ENCODE data around the gene COL6A2.
"Not testable (repeated sequence)": the region's sequence is repeated elsewhere in the genome, so short reads cannot be mapped to it uniquely, and the experiment has no call there.

COL6A2 gene

DNA sequence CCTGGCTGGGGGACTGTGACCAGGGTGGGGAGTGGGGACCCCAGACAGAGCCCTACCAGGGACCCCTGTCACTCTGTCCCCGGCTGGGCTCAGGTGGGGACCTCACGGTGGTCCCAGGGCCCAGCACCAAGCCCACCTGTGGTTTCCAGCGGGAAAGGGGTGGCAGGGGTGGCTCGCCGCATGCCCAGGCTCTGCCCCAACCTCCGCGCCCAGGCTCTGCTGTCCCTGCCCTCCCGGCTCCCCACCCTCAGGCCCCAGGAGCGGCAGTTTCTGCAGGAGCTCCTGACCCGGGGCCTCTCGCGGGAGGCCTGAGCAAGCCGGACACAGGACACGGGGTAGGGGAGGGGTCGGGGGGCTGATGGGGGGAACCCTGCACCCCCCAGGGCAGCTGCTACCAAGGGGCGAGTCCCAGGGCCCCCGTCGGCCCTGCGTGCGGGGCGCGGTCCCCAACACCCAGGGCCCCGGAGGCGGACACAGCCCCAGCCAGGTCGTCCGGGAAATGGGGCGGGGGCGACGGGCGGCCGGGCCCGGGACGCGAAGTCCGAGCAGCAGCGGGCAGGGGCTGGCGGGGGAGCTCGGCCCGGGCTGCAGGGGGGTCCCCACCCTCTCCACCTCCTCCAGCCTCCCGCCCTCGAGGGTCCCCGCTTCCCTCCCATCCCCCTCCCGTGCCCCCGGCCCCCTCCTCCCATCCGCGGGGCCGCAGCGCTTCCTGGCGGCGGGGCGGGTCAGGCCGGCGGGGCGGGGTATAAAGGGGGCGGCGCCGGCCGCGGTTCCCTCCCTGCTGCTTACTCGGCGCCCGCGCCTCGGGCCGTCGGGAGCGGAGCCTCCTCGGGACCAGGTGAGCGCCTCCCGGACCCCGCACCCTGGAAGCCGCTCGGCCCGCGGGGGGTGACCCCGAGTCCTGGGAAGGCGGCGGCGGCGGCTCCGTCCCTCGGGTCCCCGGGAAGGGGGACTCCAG lies at the start of gene COL6A2:
Gene COL6A2, plus strand, starts transcription at position 777 of the 958 bp plus-strand sequence.
- peak; percentile 81 for DNase-seq (ENCODE audit: low spot score)

DNA sequence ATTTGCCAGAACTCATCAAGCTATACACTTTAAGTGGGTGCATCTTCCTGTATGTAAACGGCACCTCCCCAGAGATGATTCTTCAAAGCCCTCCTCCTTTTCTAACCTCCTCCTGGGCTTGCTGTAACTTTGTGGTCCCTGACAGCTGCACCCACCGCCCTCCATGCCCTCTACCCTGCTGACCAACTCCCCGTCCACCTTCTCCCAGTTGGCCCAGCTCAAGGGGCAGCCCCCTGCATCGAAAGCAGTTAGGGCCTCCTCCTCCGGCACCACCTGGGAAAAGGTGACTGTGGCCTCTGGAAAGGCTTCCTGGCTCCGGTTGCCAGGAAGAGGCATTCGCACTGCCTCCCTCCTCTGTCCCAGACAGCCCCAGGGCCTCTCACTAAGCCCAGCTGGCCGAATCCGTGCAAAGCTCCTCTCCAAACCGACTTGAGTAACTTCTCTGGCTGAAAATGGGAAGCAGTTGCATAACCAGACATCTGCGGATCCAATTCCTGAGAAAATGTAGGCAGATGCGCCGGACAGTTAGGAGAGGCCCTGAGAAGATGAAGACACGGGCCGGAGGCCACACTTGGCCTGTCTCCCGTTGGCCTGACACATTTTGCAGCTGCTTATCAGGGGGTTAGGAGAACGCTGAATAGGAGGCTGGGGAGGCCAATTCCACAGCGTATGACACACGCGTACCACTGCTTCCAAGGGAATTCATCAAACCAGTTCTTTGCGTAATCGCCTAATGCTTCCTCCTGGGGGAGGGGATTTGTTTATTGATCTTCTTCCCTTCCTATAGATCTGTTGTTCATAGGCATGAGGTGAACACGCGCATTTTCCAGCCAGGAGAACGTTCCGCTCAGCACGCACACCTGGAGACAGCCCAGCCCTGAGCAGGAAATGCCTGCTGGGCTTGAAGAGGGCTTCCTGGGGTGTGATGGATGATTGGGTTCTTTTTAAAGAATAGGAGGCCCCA lies 48.7 kb upstream of the COL6A2 start:
- DNase-seq (ENCODE audit: low spot score): no peak

DNA sequence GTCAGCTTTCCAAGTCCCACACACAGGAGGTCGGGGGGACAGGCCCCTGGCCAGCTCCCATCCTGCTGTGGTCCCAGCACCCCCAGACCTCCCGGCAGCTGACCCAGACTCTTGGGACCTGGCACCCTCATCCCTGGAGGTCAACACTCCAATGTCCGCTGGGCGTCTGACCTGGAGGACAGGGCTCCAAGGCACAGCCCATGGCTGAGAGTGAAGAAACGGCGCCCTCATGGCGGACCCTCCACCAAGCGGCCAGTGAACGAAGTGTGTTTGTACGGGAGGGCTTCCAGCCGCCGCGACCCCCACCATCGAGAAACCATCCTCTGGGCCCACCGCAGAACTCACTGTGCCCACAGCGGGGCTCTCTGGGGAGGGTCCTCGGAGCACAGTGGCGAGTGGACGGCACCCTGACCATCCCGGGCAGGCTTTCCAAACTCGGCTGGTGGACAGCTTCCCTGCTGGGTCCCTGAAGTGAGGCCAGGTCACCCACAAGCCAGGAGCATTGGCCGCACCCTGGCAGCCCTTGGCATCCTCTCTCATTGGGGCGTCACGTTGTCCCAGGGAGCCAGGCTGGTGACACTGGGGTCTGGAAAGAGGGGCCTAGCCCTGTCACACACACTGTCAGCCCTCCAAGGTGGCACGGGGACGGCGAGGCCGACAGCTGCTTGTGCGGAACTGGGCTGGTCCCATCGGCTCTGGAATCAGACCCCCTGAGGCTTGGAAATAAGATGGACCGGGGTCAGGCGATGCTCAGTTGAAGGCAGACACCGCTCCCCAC lies 47.8 kb upstream of the COL6A2 start:
- DNase-seq (ENCODE audit: low spot score): no peak

DNA sequence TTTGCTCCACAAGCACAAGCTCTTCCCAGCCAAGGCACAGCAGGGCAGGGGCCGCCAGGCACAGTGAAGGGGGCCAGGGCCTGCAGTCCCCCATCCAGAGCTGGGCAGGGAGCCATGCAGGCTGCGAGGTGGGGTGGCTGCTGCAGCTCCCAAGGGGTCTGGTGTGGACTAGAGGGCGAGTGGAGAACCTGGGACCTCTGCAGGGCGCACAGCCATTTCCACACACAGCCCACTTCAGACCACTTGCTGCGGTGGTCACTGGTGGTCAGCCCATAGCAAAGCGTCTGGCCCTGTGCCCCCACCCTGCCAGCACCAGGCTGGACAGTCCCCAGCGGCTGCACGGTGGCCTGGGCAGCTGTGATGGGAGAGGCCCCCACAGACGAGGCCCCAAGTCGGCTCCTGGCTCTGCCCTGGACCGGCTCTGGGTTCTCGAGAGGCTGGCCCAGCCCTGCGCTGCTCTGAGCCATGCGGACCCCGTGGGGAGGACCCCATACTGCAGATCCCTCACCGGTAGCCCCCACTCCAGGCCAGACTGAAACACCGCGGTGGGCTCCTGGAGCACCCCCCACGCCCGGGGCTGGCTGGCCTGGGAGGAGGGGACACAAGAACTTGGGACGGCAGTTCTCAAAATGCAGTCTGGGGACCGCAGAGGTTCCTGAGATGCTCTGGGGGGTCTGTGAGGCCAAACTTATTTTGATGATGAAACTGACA lies 47.1 kb upstream of the COL6A2 start:
- no peak for DNase-seq (ENCODE audit: low spot score)

DNA sequence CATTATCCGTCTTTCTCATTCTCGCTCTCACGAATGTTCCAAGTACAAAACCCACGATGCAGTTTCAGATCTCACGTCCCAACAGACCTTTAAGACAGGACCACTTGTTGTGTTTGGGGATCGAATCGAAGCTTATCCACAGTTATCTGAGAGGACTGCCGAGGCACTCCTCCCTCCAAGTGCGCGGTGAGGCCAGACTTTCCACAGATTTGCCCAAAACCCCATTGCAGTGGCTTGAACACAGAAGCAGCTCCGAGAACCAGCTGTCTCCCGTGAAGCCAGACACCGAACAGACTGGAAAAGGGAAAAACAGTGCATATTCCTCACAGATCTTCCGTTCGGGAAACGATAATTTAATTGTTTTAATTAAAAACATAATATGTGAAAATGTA lies 46.5 kb upstream of the COL6A2 start:
- DNase-seq (ENCODE audit: low spot score): no peak

DNA sequence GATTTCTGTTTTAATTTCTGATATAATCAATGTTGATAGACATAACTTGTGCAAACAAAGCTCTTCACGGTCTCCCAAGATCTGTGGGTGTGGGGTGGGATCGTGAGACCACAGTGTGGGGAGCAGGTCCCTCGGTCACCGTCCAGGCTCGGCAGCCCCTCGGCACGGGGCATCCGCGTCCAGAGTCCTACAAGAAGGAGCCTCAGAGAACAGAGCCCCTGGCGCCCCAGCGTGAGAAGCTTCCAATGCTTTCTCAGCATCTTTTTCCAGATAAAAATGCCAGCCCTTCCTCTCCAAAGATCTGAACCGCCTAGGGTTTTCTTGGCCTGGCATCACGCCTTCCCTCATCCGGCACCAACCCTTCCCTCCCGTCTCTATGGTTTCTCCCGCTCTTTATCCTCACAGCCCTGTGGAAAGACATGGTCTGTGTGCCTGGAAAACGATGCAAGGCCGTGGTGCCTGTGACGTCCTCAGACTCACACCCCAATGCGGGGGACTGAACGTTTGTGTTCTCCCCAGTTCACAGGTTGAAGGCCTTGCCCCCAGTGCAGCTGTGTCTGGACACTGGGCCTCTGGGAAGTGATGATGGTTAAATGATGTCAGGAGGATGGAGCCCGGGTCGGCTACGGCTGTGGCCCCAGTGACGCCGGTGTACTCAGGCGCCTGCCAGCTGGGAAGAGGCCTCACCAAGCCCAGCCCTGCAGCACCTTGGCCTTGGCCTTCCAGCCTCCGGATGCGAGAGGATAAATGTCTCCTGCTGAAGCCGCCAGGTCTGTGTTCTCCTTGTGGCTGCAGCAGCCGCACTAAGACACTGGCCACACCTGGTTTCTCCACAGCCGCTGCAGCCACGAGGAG lies 45.9 kb upstream of the COL6A2 start:
- DNase-seq (ENCODE audit: low spot score): no peak

DNA sequence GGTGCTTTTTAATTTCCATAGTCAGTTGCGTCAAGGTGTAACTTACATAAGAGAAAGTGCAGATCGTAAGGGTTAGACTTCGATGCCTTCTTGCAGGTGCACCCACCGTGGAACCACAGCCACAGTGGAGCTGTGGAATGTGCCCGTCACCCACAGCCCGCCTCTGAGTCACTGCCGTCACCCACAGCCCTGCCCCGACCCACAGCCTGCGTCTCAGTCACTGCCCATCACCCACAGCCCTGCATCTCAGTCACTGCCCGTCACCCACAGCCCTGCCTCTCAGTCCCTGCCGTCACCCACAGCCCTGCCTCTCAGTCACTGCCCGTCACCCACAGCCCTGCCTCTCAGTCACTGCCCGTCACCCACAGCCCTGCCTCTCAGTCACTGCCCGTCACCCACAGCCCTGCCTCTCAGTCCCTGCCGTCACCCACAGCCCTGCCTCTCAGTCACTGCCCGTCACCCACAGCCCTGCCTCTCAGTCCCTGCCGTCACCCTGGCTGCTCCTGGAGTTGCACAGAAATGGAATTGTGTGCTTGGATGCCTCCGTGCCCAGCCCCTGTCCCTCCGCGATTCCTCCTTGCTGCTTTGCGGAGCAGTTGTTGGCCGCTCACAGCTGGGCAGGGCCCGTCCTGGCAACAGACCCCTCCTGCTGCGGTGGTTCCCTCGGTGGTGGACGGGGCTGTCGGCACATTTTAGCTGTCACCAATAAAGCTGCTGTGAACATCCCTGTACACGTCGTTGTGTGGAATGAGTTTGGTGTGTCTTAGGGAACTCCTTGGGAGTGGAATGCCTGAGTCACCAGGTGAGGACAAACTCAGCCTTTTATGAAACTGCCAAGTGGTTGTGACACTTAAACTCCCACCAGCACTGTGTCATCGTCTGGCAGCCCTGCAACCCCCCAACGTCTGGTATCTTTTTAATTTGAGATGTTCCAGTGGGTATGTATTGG lies 44.9 kb upstream of the COL6A2 start:
- DNase-seq (ENCODE audit: low spot score): no peak

DNA sequence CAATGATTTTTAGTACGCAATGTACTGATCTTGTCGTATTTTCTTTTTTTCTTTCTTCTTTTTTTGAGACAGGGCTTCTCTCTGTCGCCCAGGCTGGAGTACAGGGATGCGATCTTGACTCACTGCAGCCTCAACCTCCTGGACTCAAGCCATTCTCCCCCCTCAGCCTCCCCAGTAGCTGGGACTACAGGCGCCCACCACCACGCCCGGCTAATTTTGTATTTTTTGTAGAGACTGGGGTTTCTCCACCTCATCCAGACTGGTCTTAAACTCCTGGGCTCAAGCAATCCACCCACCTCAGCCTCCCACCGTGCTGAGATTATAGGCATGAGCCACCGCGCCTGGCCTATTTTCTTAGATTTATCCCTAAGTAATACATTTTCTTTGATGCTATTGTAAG lies 43.9 kb upstream of the COL6A2 start:
- DNase-seq (ENCODE audit: low spot score): no peak

DNA sequence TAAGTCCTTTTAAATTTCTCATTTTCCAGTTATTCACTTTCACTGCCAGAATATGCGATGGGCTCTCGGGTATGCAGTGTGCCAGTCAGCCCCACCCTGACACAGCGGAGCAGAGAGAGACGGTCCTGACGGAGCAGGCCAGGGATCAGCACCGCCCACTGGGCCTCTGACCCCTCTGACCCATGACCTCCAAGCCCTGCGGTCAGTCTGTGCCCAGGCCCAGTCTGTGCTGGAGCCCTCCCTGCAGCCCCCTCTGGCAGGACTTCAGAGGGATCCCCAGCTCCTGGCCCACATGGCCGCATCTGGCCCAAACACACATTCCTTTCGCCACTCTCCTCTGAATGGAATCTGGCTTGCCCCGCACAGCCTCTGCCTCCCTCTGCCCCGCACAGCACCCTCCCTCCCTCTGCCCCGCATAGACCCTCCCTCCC lies 43.4 kb upstream of the COL6A2 start:
- DNase-seq (ENCODE audit: low spot score): no peak

DNA sequence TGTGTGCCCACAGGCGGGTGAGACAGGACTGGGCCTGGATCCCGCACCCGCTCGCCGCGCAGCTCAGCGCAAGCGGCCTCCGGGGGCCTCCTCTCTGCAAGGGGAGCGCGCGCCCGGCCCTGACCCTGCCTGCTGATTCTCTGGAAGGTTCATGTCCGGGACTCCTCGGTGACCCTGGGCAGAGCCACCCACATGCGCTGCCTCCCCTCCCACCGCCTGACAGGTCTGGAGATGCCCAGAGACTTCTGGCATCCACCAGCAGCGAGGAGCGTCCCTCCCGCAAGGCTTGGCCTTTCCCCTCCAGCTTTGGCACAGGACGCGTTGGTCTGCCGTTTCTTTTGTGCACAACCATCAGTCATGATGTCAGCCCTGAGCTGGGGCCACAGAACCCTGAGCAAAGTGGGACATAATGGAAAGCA lies 42.0 kb upstream of the COL6A2 start:
- no peak for DNase-seq (ENCODE audit: low spot score)

DNA sequence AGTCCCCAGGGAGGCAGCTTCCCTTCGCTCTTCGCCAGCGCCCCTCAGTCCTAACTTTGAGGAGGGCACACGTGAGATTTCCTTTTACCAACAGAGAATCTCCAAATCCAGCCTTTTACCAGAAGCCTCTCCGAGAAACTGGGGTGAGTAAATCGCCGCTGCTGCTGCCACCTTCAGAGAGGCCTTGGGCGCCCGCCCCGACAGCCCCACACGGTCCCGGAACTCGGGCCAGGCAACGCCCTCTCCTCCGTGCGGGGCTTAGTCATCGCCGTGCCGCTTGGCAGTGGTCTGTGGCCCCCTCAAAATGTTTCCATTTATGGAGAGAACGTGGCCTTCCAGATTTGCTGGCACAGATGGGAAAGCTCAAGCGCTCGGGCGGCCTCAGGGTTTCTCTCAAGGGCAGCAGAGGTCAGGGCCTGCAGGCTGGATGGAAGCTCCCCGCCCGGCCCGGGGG lies 41.4 kb upstream of the COL6A2 start:
- no peak for DNase-seq (ENCODE audit: low spot score)

DNA sequence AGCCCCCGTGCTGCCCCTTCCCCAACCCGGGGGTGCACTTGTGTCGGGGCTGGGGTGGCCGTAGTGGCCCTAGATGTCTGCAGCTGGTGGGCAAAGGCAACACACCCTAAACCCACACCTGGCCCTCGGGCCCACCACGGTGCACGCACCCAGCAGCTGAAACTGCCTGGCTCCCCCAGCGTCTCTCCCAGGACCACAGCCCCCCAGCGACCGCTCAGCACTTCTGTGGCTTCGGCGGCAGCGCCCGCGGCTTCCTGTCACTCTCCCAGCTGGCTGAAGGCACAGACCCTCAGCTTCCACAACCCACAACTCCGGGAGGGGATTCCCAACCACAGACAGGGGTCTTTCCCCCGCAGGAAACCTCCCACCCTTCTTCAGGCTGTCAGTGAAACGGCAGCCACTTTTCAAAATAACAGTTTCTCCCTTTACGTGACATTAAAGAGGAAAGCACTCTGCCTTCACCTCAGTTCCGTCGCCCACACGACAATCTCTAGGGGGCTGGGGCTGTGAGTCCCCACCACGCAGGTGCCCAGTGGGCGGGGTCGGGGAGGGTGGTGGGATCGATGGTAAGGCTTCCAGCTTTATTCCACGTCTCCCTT lies 40.7 kb upstream of the COL6A2 start:
- no peak for DNase-seq (ENCODE audit: low spot score)

DNA sequence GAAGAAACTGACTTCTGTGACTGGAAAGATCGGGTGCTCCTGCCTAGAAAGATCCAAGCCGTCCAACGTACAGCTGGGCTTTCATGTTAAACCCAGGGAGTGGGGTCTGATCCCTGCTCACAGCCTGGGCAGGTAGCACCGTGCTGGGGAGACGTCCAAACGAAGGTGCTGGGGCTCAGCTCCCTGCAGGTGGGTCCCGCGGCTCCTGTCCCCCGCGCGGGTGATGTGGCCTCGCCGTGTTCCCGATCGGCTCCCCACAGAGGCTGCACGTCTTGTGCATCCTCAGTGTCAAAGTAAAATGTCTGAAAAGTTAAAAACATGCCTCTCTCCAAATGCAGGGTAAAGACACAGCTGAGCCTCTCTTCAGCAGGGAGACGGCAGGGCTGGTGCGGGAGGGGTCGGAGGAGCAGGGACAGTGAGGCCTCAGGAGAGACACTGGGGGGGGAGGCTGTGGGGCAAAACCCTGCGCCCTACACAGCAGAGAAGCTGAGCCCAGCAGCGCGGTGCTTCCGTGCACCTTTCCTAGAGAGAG lies 40.1 kb upstream of the COL6A2 start:
- no peak for DNase-seq (ENCODE audit: low spot score)

DNA sequence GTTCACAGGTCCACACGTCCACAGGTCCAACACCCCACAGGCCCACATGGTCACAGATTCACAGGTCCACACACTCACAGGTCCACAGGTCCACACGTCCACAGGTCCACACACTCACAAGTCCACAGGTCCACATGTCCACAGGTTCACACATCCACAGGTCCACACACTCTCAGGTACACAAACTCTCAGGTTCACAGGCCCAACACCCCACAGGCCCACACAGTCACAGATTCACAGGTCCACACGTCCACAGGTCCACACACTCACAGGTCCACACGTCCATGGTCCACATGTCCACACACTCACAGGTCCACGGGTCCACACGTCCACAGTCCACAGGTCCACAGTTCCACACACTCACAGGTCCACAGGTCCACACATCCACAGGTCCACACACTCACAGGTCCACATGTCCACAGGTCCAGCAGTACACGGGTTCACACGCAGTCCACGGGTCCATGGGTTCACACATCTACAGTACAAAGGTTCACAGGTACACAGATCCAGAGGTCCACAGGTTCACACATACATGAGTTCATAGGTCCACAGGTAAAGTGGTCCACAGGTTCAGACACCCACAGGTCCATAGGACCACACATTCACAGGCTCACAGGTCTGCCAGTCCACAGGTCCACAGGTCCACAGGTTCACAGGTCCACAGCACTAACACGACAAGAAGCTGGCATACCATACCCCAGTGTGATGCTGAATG lies 39.3 kb upstream of the COL6A2 start:
- DNase-seq (ENCODE audit: low spot score): no peak

DNA sequence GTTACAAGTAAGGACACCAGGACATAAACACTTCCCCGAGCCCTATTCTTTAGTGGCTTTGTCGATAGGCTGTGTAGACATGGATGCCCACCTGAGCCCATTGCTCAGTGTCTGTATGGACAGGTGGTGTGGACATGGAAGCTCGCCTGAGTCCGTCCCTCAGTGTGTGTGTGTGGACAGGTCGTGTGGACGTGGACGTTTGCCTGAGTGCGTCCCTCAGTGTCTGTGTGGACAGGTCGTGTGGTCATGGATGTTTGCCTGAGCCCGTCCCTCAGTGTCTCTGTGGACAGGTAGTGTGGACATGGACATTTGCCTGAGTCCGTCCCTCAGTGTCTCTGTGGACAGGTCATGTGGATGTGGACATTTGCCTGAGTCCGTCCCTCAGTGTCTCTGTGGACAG lies 38.7 kb upstream of the COL6A2 start:
- no peak for DNase-seq (ENCODE audit: low spot score)

DNA sequence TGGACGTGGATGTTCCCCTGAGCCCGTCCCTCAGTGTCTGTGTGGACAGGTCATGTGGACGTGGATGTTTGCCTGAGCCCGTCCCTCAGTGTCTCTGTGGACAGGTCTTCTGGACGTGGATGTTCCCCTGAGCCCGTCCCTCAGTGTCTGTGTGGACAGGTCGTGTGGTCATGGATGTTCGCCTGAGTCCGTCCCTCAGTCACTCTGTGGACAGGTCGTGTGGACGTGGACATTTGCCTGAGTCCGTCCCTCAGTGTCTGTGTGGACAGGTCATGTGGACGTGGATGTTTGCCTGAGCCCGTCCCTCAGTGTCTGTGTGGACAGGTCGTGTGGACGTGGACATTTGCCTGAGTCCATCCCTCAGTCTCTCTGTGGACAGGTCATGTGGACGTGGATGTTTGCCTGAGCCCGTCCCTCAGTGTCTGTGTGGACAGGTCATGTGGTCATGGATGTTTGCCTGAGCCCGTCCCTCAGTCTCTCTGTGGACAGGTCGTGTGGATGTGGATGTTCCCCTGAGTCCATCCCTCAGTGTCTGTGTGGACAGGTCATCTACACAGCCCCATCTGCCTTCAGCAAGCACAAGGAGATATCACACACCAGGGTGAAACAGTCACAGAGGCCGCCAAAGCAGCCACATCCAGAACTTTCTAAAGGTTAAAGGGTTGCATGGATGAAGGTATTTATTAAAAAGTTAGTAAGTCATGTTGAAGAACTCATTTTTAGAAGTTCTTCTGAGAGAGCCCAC lies 38.0 kb upstream of the COL6A2 start:
- not testable (repeated sequence) for DNase-seq (ENCODE audit: low spot score)

DNA sequence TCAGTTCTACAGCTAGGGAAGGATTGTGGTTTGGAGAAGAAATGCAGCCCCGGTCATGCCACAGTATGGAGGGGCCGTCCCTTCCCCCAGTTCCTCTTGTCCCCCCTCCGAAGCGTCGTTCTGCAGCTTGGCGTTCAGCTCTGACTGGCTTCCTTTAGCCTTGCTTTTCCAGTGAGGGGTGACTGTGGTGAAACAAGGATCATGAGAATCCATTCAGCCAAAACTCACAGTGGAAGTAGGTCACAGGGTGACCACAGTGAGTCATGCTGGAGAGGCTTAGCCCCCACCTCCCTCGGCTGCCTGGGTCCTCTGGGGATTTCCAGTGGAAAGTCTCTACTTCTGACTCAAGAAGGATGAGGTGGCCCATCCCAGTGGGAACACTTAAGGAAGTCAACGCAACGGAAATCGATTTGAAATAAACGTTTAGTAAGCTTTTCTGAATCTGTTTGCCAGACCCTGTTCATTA lies 37.3 kb upstream of the COL6A2 start:
- no peak for DNase-seq (ENCODE audit: low spot score)
